ENCODE results near the gene DBF4B.

DBF4B gene

GRCh38 chr17:44775838-44776621, 67.6 kb downstream of the DBF4B start:
- H3K9ac ChIP-seq (ENCODE audit: low read depth in 1 of 2, low read length in 2 of 2), result peak overlapping the region; percentile 47 to 51
- H3K4me1 ChIP-seq (ENCODE audit: control insufficient read depth in 2 of 2, insufficient read depth in 2 of 2, low read length in 2 of 2), result peaks cover 17 to 19% of the 10 kb centered on the region in 2 donors
- peak overlapping the region in 1 of 2 donors; percentile 32 for H3K27ac ChIP-seq (ENCODE audit: low read depth in 2 of 2, low read length in 2 of 2)
- no peaks in the 10 kb centered on the region for H3K36me3 ChIP-seq (ENCODE audit: control insufficient read depth in 2 of 2, insufficient read depth in 2 of 2, low read length in 2 of 2)
- H3K9me3 ChIP-seq (ENCODE audit: control insufficient read depth in 2 of 2, low read length in 2 of 2), result no peaks in the 10 kb centered on the region
- H3K27me3 ChIP-seq (ENCODE audit: control insufficient read depth in 2 of 2, insufficient read depth in 2 of 2, low read length in 2 of 2), result peaks cover 0 to 9% of the 10 kb centered on the region in 2 donors
- H3K4me3 ChIP-seq (ENCODE audit: low read length in 2 of 2), result peak overlapping the region; percentile 70 to 75

- peaks cover 0 to 9% of the 10 kb centered on the region in 2 donors for H3K27me3 ChIP-seq (ENCODE audit: control insufficient read depth in 2 of 2, insufficient read depth in 2 of 2, low read length in 2 of 2)
These were observed 68.3 kb downstream of the DBF4B start for GRCh38 chr17:44776628-44777393.

GRCh38 chr17:44777394-44778348, 69.2 kb downstream of the DBF4B start:
- Histone ChIP-seq H3K9ac (ENCODE audit: low read depth in 1 of 2, low read length in 2 of 2) (no peak overlapping the region), H3K36me3 (ENCODE audit: control insufficient read depth in 2 of 2, insufficient read depth in 2 of 2, low read length in 2 of 2) (no peaks in the 10 kb centered on the region), H3K9me3 (ENCODE audit: control insufficient read depth in 2 of 2, low read length in 2 of 2) (no peaks in the 10 kb centered on the region), H3K27me3 (ENCODE audit: control insufficient read depth in 2 of 2, insufficient read depth in 2 of 2, low read length in 2 of 2) (peaks cover 0 to 9% of the 10 kb centered on the region in 2 donors), H3K4me3 (ENCODE audit: low read length in 2 of 2) (no peak overlapping the region), H3K27ac (ENCODE audit: low read depth in 2 of 2, low read length in 2 of 2) (no peak overlapping the region), H3K4me1 (ENCODE audit: control insufficient read depth in 2 of 2, insufficient read depth in 2 of 2, low read length in 2 of 2) (peaks cover 17 to 19% of the 10 kb centered on the region in 2 donors)

More at GRCh38 chr17:44776628-44777393, 68.3 kb downstream of the DBF4B start:
- no peak overlapping the region for H3K27ac ChIP-seq (ENCODE audit: low read depth in 2 of 2, low read length in 2 of 2)
- no peak overlapping the region for H3K9ac ChIP-seq (ENCODE audit: low read depth in 1 of 2, low read length in 2 of 2)
- H3K9me3 ChIP-seq (ENCODE audit: control insufficient read depth in 2 of 2, low read length in 2 of 2), result no peaks in the 10 kb centered on the region
- H3K4me3 ChIP-seq (ENCODE audit: low read length in 2 of 2), result peak overlapping the region in 1 of 2 donors; percentile 75
- H3K4me1 ChIP-seq (ENCODE audit: control insufficient read depth in 2 of 2, insufficient read depth in 2 of 2, low read length in 2 of 2), result peaks cover 17 to 19% of the 10 kb centered on the region in 2 donors
- H3K36me3 ChIP-seq (ENCODE audit: control insufficient read depth in 2 of 2, insufficient read depth in 2 of 2, low read length in 2 of 2), result no peaks in the 10 kb centered on the region

- no peaks in the 10 kb centered on the region for H3K36me3 ChIP-seq (ENCODE audit: control insufficient read depth in 2 of 2, insufficient read depth in 2 of 2, low read length in 2 of 2)
- peaks cover 0 to 9% of the 10 kb centered on the region in 2 donors for H3K27me3 ChIP-seq (ENCODE audit: control insufficient read depth in 2 of 2, insufficient read depth in 2 of 2, low read length in 2 of 2)
- H3K27ac ChIP-seq (ENCODE audit: low read depth in 2 of 2, low read length in 2 of 2), result peak overlapping the region in 1 of 2 donors; percentile 23
- H3K9ac ChIP-seq (ENCODE audit: low read depth in 1 of 2, low read length in 2 of 2), result no peak overlapping the region
- no peaks in the 10 kb centered on the region for H3K9me3 ChIP-seq (ENCODE audit: control insufficient read depth in 2 of 2, low read length in 2 of 2)
- H3K4me3 ChIP-seq (ENCODE audit: low read length in 2 of 2), result peak overlapping the region in 1 of 2 donors; percentile 50
- H3K4me1 ChIP-seq (ENCODE audit: control insufficient read depth in 2 of 2, insufficient read depth in 2 of 2, low read length in 2 of 2), result peaks cover 17 to 19% of the 10 kb centered on the region in 2 donors
These were observed 70.3 kb downstream of the DBF4B start for GRCh38 chr17:44778656-44779210.

- no peaks in the 10 kb centered on the region for H3K36me3 ChIP-seq (ENCODE audit: control insufficient read depth in 2 of 2, insufficient read depth in 2 of 2, low read length in 2 of 2)
- H3K4me3 ChIP-seq (ENCODE audit: low read length in 2 of 2), result peak overlapping the region; percentile 50
- peaks cover 0 to 9% of the 10 kb centered on the region in 2 donors for H3K27me3 ChIP-seq (ENCODE audit: control insufficient read depth in 2 of 2, insufficient read depth in 2 of 2, low read length in 2 of 2)
- no peaks in the 10 kb centered on the region for H3K9me3 ChIP-seq (ENCODE audit: control insufficient read depth in 2 of 2, low read length in 2 of 2)
- H3K4me1 ChIP-seq (ENCODE audit: control insufficient read depth in 2 of 2, insufficient read depth in 2 of 2, low read length in 2 of 2), result peaks cover 17 to 19% of the 10 kb centered on the region in 2 donors
- peak overlapping the region in 1 of 2 donors; percentile 63 for H3K9ac ChIP-seq (ENCODE audit: low read depth in 1 of 2, low read length in 2 of 2)
- peak overlapping the region in 1 of 2 donors; percentile 23 for H3K27ac ChIP-seq (ENCODE audit: low read depth in 2 of 2, low read length in 2 of 2)
These were observed 71.0 kb downstream of the DBF4B start for GRCh38 chr17:44779211-44780025.

GRCh38 chr17:44780161-44780560, 71.7 kb downstream of the DBF4B start:
- no peak overlapping the region for H3K4me3 ChIP-seq (ENCODE audit: low read length in 2 of 2)
- no peaks in the 10 kb centered on the region for H3K36me3 ChIP-seq (ENCODE audit: control insufficient read depth in 2 of 2, insufficient read depth in 2 of 2, low read length in 2 of 2)
- H3K4me1 ChIP-seq (ENCODE audit: control insufficient read depth in 2 of 2, insufficient read depth in 2 of 2, low read length in 2 of 2), result peaks cover 12 to 13% of the 10 kb centered on the region in 2 donors
- H3K27me3 ChIP-seq (ENCODE audit: control insufficient read depth in 2 of 2, insufficient read depth in 2 of 2, low read length in 2 of 2), result peaks cover 0 to 9% of the 10 kb centered on the region in 2 donors
- no peak overlapping the region for H3K27ac ChIP-seq (ENCODE audit: low read depth in 2 of 2, low read length in 2 of 2)
- no peak overlapping the region for H3K9ac ChIP-seq (ENCODE audit: low read depth in 1 of 2, low read length in 2 of 2)
- no peaks in the 10 kb centered on the region for H3K9me3 ChIP-seq (ENCODE audit: control insufficient read depth in 2 of 2, low read length in 2 of 2)

- no peak overlapping the region for H3K27ac ChIP-seq (ENCODE audit: low read depth in 2 of 2, low read length in 2 of 2)
- H3K9me3 ChIP-seq (ENCODE audit: control insufficient read depth in 2 of 2, low read length in 2 of 2), result no peaks in the 10 kb centered on the region
- no peak overlapping the region for H3K4me3 ChIP-seq (ENCODE audit: low read length in 2 of 2)
- no peak overlapping the region for H3K9ac ChIP-seq (ENCODE audit: low read depth in 1 of 2, low read length in 2 of 2)
- peaks cover 0 to 9% of the 10 kb centered on the region in 2 donors for H3K27me3 ChIP-seq (ENCODE audit: control insufficient read depth in 2 of 2, insufficient read depth in 2 of 2, low read length in 2 of 2)
- peaks cover 8 to 9% of the 10 kb centered on the region in 2 donors for H3K4me1 ChIP-seq (ENCODE audit: control insufficient read depth in 2 of 2, insufficient read depth in 2 of 2, low read length in 2 of 2)
- no peaks in the 10 kb centered on the region for H3K36me3 ChIP-seq (ENCODE audit: control insufficient read depth in 2 of 2, insufficient read depth in 2 of 2, low read length in 2 of 2)
These were observed 72.5 kb downstream of the DBF4B start for GRCh38 chr17:44780845-44781480.

- Histone ChIP-seq H3K9me3 (ENCODE audit: control insufficient read depth in 2 of 2, low read length in 2 of 2) (no peaks in the 10 kb centered on the region), H3K27me3 (ENCODE audit: control insufficient read depth in 2 of 2, insufficient read depth in 2 of 2, low read length in 2 of 2) (peaks cover 0 to 5% of the 10 kb centered on the region in 2 donors), H3K9ac (ENCODE audit: low read depth in 1 of 2, low read length in 2 of 2) (no peak overlapping the region), H3K36me3 (ENCODE audit: control insufficient read depth in 2 of 2, insufficient read depth in 2 of 2, low read length in 2 of 2) (no peaks in the 10 kb centered on the region), H3K4me3 (ENCODE audit: low read length in 2 of 2) (no peak overlapping the region), H3K4me1 (ENCODE audit: control insufficient read depth in 2 of 2, insufficient read depth in 2 of 2, low read length in 2 of 2) (peaks cover 3 to 4% of the 10 kb centered on the region in 2 donors), H3K27ac (ENCODE audit: low read depth in 2 of 2, low read length in 2 of 2) (no peak overlapping the region)
These were observed 73.3 kb downstream of the DBF4B start for GRCh38 chr17:44781551-44782325.
